Neuron (in vitro differentiated cells): ENCODE data around the gene APPBP2.
"Not testable (repeated sequence)": the region's sequence is repeated elsewhere in the genome, so short reads cannot be mapped to it uniquely, and the experiment has no call there.

Source experiments
- H2AFZ ChIP-seq: one replicate; pipeline ENCODE4 v1.6.1; 2013; ENCODE audit warnings: low read depth, mild to moderate bottlenecking, inconsistent platforms, low read length, moderate library complexity
- H3K27me3 ChIP-seq: one replicate; pipeline ENCODE4 v1.6.1; 2013; ENCODE audit warnings: low read length; ENCODE audit not compliant: insufficient read depth
- H3K36me3 ChIP-seq: one replicate; pipeline ENCODE4 v1.6.1; 2013; ENCODE audit warnings: low read length; ENCODE audit not compliant: insufficient read depth
- H3K4me1 ChIP-seq: one replicate; pipeline ENCODE4 v1.6.1; 2013; ENCODE audit warnings: low read length; ENCODE audit not compliant: insufficient read depth
- H3K4me3 ChIP-seq: 2 replicates; pipeline ENCODE4 v1.5.1; 2013; ENCODE audit warnings: mild to moderate bottlenecking, low read length, moderate library complexity
- H3K9me3 ChIP-seq: one replicate; pipeline ENCODE4 v1.6.1; 2013; ENCODE audit warnings: low read length

APPBP2 gene

DNA sequence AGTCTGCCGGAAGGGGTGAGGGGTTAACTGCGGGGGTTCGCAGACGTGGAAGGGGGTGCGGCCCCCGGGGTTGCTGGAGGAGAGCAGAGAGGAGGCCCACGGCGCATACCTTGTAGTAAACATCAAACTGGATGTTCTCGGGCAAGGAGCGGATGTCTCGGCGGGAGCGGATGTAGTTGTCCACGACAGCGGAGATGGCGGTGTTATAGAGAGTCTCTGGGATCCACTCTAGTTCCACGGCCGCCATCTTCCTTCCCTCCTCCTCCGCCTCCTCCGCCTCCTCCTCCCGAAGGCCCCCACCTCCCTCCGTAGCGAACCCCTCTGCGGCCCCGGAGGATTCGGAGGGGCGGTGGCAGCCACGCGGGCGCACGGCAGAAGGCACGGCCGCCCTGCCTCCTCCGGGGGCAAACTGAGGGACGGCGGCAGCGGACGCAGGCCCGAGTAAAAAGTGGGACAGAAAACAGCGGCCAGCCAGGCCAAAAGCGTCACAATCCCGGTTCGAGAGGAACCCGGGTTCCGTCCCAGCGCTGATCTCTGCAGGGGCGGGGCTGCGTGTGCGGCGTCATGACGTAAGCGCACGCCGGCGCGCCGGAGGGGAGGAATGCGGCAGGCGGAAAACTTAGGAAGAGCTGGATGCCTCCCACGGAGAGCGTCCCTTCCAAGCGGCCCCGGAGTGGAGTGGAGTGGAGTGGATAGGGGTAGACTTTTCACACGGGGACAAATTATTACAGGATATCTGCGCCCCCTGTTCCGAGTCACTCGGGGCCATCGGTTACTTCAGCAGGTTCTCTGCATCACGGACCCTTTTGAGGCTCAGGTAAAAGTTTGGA lies at the start of gene APPBP2:
APPBP2 (minus strand) TSS at position 558 of the 830 bp plus-strand sequence; CDS start at position 247, 311 bp downstream.
- Histone ChIP-seq H2AFZ (peak within 1 kb of the TSS; percentile 88), H3K9me3 (peaks cover 2% of the 10 kb centered on the region), H3K27me3 (no peaks in the 10 kb centered on the region), H3K36me3 (peaks cover 5% of the 10 kb centered on the region), H3K4me3 (peak within 1 kb of the TSS; percentile 99), H3K4me1 (peaks cover 9% of the 10 kb centered on the region)

DNA sequence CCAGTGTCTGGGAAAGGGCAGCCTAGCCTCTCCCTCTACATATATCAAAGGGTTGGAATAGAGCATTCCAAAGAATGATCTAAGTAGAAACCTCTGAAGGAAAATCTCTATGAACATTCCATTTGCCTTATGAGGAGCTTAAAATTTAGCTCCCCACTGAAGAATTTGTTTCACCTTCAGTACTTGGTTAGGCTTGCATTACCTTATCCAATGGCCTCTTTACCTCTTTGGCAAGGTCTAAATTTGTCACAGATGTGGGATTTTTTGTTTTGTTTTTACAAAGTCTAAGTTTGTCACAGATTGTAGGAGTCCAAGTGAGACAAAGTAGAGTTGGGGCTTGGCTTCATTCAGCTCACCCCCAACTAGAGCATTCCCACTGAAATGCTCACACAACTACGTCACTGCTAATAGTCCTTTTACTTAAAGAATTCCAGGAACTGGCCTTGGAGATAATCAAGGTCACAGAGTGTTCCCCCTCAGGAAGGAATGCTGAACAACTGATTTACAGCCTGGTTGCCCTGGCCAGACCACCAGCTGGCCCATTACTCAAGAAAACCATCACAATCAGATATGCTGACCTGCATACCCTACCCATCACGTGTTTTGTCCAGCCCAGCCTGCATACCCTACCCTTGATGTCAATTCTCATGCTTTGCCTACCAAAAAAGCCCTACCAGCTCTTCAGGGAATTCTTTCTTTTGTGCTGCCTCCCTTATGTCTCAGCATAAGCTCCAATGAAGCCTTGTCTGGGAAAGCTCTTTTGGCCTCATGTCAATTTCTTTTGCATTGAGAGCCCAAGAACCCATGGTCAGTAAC lies 47.4 kb upstream of the APPBP2 start:
- Histone ChIP-seq H3K36me3 (no peaks in the 10 kb centered on the region), H3K9me3 (no peaks in the 10 kb centered on the region), H3K27me3 (no peaks in the 10 kb centered on the region), H2AFZ (no peak overlapping the region), H3K4me3 (no peak overlapping the region), H3K4me1 (peaks cover 30% of the 10 kb centered on the region)

DNA sequence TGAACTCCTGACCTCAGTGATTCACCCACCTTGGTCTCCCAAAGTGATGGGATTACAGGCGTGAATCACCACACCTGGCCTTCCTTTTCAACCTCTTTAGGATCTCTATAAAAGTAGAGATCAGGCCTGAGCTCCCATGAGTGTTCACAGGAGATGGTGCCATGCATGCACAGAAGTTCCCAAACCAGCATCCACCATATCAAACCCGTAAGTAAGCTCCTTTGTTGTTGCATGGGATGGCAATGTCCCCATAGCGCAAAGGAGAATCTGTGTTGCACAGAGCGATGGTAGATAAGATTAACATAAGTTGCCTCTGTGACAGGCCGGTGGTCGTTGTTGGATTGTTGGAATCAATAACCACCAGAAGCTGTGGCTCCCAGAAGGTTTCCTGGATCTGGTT lies 39.2 kb upstream of the APPBP2 start:
- Histone ChIP-seq H3K4me3 (no peak overlapping the region), H2AFZ (no peak overlapping the region), H3K27me3 (no peaks in the 10 kb centered on the region), H3K36me3 (no peaks in the 10 kb centered on the region), H3K9me3 (no peaks in the 10 kb centered on the region), H3K4me1 (peaks cover 3% of the 10 kb centered on the region)

GRCh38 chr17:60563743-60564142 lies 37.7 kb upstream of the APPBP2 start:
- Histone ChIP-seq H3K4me3 (no peak overlapping the region), H3K27me3 (no peaks in the 10 kb centered on the region), H2AFZ (no peak overlapping the region), H3K9me3 (no peaks in the 10 kb centered on the region), H3K36me3 (no peaks in the 10 kb centered on the region), H3K4me1 (no peaks in the 10 kb centered on the region)

DNA sequence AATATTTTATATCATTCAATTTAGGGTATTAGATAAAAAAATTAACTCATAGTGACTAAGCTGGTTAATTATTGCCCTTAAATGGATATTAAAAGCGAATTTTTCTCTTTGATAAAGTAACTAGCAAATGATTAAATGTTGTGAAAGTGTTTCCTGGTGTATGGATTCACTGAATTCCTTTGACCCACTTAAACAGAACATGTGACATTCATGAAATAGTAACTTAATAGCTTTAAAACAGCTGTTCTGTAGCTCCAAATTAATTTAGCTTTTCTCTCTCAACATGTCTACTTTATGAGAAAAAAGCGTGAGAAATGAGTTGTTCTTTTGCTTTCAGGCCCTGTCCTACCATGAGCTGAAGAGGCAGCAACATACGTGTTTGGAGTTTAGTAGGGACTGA lies 36.4 kb upstream of the APPBP2 start:
- H2AFZ ChIP-seq, result no peak overlapping the region
- H3K9me3 ChIP-seq, result peaks cover 4% of the 10 kb centered on the region
- no peak overlapping the region for H3K4me3 ChIP-seq
- no peaks in the 10 kb centered on the region for H3K27me3 ChIP-seq
- H3K4me1 ChIP-seq, result no peaks in the 10 kb centered on the region
- H3K36me3 ChIP-seq, result no peaks in the 10 kb centered on the region

- no peak overlapping the region for H2AFZ ChIP-seq
- peaks cover 6% of the 10 kb centered on the region for H3K9me3 ChIP-seq
- H3K27me3 ChIP-seq, result no peaks in the 10 kb centered on the region
- H3K4me1 ChIP-seq, result no peaks in the 10 kb centered on the region
- no peak overlapping the region for H3K4me3 ChIP-seq
- H3K36me3 ChIP-seq, result no peaks in the 10 kb centered on the region
Observed at GRCh38 chr17:60560860-60561257, 34.8 kb upstream of the APPBP2 start.

DNA sequence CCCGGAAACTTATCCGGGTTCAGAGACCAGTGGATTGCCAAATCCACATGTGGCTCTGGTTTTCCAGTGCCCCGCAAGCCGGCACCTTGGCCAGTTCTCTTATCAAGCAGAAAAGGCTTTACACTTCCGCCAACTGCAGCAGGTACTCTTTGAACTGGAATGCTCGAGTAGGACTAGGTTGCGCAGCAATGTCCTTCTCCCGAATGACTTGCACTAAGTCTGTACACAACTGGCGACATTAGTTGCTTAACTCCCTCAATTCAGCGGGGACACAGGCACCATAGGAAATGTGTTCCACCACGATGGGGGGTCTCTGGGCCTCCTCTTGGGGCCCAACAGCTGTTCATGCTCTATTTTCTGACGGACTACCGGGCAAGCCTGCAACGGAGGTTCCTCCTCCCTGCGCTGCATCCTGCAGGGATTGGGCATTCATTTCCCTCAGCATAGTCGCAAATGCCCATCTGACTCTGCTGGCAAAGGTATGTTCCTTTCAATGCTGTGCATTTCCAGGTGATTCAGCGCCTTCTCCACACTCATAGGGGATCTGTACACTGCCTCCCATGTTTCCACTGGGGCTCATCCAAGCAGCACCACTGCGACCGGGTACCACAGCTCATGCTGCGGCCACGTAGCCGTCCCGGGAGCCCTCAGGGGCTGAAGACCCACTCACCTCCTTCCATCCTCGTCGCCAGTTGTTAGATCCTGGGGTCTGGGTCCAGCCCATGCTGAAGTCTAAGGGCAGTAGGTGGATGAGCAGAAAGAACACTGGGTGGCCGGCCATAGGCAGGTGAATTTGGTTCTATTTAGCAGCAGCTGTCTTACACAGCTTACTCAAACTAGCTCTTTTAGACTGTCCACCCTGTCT lies 34.2 kb upstream of the APPBP2 start:
- H3K4me1 ChIP-seq, result no peaks in the 10 kb centered on the region
- no peaks in the 10 kb centered on the region for H3K27me3 ChIP-seq
- H2AFZ ChIP-seq, result no peak overlapping the region
- H3K9me3 ChIP-seq, result peaks cover 6% of the 10 kb centered on the region
- no peak overlapping the region for H3K4me3 ChIP-seq
- no peaks in the 10 kb centered on the region for H3K36me3 ChIP-seq

DNA sequence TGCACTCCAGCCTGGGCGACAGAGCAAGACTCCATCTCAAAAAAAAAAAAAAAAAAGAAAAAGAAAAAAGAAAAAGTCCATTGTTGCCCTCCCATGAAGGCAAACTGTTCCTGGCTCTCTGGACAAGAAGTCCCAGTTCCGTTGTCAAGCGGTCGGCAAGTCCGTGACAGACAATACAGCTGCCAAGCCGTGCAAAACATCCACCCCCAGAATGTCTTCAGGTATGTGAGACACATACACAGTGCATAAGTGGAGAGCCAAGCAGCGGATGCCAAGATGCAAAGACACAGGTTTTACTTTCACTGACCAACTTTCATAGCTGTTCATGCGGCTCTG lies 33.6 kb upstream of the APPBP2 start:
- Histone ChIP-seq H3K27me3 (no peaks in the 10 kb centered on the region), H3K4me1 (no peaks in the 10 kb centered on the region), H3K4me3 (no peak overlapping the region), H3K9me3 (peaks cover 6% of the 10 kb centered on the region), H3K36me3 (no peaks in the 10 kb centered on the region), H2AFZ (no peak overlapping the region)

- Histone ChIP-seq H3K9me3 (peaks cover 10% of the 10 kb centered on the region), H3K4me3 (no peak overlapping the region), H3K36me3 (no peaks in the 10 kb centered on the region), H2AFZ (no peak overlapping the region), H3K4me1 (no peaks in the 10 kb centered on the region), H3K27me3 (no peaks in the 10 kb centered on the region)
Observed at GRCh38 chr17:60557805-60558204, 31.8 kb upstream of the APPBP2 start.

- H3K9me3 ChIP-seq, result peaks cover 10% of the 10 kb centered on the region
- no peak overlapping the region for H3K4me3 ChIP-seq
- H3K4me1 ChIP-seq, result no peaks in the 10 kb centered on the region
- H3K27me3 ChIP-seq, result no peaks in the 10 kb centered on the region
- H3K36me3 ChIP-seq, result no peaks in the 10 kb centered on the region
- H2AFZ ChIP-seq, result no peak overlapping the region
Observed at GRCh38 chr17:60555786-60556185, 29.7 kb upstream of the APPBP2 start.

GRCh38 chr17:60554377-60554788 lies 28.3 kb upstream of the APPBP2 start:
- Histone ChIP-seq H3K36me3 (no peaks in the 10 kb centered on the region), H2AFZ (no peak overlapping the region), H3K4me1 (no peaks in the 10 kb centered on the region), H3K9me3 (peaks cover 10% of the 10 kb centered on the region), H3K27me3 (no peaks in the 10 kb centered on the region), H3K4me3 (no peak overlapping the region)

GRCh38 chr17:60552255-60552654 lies 26.2 kb upstream of the APPBP2 start:
- H3K9me3 ChIP-seq, H3K4me3 ChIP-seq, H3K4me1 ChIP-seq, H3K36me3 ChIP-seq, H2AFZ ChIP-seq, H3K27me3 ChIP-seq: not testable (repeated sequence)

GRCh38 chr17:60548990-60549389 lies 22.9 kb upstream of the APPBP2 start:
- H3K27me3 ChIP-seq, result no peaks in the 10 kb centered on the region
- H3K9me3 ChIP-seq, result peaks cover 4% of the 10 kb centered on the region
- no peak overlapping the region for H3K4me3 ChIP-seq
- H3K4me1 ChIP-seq, result no peaks in the 10 kb centered on the region
- H3K36me3 ChIP-seq, result no peaks in the 10 kb centered on the region
- H2AFZ ChIP-seq, result no peak overlapping the region
